HG02623 (cell line): Measurements from ENCODE around the gene ZNF516.
A peak's percentile ranks its signal among the peaks of the same experiment; 100 is the strongest.

Source experiments
- ATAC-seq: cut with Tn5 transposase; IDR thresholded peaks from one replicate; pipeline ENCODE4 v1.9.1; 2021; ENCODE audit warnings: moderate library complexity; ENCODE audit not compliant: unreplicated experiment

ZNF516 gene

DNA sequence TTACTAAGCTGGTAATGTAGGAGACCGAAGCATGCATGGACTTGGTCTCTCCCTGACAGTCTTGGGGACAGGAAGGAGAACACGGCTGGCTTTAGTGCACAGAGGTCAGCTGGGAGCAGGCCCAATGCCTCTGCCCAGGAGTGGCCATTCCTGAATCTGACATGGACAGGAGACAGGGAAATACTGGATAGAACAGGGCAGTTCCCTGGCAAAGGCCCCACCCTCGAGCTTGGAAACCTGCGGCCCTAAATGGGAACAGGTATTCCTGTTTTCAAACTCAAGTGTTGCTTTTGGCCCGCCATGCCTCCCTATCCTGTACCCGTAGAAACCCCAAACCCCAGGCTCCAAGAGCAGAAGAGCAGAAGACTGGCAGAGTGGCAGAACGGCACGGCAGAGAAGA is 107.4 kb downstream of the ZNF516 start:
- ATAC-seq = no peak

DNA sequence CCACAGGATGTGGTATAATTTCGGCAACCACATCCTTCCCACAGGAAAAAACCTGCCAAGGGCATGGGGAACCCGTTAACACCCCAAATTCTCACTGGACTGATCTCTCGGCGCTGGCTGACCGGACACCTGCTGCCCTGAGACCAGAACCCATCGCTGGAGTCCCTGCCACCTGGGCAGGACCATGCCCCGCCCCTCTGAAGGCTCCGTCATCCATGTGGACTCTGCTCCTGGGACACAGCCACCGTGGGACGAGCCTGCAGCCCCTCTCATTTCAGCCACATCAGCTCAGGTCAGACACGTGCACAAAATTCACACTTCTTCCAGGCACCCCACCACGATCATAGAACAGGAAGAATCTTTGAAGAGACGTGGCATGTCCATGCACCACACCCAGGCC is 108.2 kb downstream of the ZNF516 start:
- ATAC-seq = no peak

DNA sequence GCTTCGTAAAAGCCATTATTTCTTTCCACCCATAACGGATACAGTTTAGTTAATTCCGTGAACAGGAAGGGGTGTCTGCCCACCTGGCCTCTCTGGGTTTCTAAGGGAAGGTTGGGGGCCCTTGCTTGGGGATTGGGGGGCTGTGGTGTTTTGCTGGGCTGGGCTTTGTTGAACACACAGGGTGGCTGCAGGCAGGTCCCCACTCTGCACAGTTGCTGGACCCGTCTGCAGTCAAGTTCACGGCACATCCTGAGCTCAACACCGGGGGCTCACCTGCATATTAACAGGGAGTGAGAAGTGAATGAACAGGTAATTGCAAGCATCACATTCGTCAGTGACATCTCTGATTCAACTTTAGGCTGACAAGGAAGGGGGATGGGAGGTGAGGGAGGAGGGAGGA is 109.0 kb downstream of the ZNF516 start:
- ATAC-seq = no peak

DNA sequence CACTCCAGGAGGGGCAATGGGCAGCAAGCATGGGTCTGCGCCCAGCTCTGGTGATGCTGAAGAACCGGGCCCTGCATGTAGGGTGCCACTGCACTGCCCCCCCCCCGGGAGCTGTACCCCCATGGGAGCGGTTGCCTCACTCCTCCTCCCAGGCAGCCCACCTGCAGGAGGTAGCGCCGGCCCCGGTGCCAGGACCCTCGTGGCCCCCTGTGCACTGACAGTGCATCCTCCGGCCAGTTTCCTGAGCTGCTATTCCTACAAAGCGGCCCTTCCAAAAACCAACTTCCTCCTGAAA is 109.4 kb downstream of the ZNF516 start:
- no peak for ATAC-seq

DNA sequence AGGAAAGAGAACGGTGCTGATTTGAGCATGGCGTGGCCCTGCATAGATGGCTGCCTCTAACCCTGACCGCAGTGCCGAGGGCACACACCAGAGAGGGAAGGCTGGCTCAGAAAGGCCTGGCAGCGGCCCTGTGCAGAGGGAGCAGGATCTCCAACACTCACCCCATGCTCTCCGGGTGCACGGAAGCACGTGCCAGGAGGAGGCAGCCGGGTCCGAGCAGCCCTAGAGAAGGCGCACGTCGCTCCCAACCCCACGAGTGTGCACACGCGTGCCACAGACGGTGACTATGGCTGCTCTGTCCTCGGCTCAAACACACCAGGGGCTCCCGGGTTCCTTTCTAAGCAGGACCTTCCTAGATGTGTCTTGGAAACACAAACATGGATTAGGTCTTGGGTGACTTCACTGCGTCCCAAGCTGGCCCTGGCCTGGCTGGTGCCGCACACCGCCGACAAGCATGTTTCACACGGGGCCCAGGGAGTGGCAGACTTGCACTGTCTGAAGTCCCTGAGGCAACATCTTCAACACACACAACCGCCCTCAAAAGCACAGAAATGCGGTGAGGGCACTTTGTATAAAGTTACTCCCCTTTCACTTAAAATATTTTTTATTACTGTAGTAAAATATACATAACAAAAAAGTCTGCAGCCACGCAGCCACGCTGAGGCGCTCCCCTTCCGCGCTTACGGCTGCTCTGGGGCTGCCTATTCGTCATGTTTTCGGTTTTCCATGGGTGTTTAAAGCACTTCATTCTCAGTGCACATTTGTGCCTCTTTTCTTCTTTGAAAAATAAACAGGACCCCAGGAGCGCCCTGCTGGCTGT is 110.0 kb downstream of the ZNF516 start:
- ATAC-seq = no peak

DNA sequence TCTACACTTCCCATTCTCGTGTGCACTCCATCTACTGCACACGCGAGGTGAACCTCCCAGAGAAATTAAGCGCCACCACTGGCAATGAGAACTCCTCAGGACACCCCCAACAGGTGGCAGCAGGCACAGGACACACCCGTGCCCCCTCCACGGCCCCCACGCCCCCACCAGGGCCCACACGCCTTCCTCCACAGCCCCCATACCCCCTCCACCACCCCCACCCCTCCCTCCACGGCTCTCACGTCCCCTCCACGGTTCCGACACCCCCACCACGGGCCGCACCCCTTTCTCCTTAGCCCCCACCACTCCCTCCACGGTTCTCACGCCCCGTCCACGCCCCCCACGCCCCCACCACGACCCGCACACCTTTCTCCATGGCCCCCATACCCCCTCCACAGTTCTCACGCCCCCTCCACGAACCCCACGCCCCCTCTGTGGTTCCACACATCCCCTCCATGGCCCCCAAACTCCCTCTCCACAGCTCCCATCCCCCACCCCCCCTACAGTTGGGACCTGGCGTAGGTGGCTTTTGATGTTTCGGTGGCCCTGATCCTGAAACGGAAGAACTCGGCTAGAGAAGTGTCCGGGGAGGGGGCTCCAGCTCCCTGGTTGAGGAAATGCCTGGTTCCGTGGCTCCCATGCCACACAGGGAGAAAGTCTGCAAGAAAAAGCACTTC is 110.8 kb downstream of the ZNF516 start:
- no peak for ATAC-seq

DNA sequence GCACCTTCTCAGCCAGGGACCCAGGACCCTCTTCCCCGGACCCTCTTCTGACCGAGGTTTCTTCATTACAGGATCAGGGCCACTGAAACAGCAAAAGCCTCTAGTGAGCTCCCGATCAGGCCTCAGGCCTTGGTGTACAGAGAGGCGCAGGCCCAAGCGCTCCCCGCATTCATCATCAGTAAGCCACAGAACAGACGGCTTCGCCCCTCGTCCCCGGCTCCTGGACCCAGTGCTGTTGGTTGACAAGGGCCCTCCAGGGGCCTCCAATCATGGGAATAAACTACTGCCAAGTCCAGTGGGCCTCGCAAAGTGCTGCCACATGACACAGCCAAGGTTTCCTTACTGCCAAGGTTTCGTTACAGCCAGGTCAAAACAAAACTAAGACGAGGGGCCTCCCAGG is 111.4 kb downstream of the ZNF516 start:
- no peak for ATAC-seq

DNA sequence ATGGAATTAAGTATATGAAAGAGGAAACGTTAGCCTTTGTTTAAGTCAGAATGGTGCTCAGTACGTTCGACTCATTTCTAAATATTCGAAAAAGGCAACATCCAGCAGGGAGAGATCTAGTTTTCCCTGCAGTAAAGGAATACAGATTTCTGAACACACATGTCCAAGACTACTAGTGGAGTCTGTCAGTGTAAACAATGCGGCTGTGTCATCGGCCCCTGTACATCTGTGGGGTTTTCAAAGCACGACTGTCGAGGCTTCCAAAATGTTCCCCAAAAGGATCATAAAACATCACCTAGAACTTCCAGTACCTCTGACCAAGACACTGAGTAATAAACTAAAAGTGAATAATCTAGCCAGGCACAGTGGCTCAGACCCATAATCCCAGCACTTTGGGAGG is 112.8 kb downstream of the ZNF516 start:
- no peak for ATAC-seq

DNA sequence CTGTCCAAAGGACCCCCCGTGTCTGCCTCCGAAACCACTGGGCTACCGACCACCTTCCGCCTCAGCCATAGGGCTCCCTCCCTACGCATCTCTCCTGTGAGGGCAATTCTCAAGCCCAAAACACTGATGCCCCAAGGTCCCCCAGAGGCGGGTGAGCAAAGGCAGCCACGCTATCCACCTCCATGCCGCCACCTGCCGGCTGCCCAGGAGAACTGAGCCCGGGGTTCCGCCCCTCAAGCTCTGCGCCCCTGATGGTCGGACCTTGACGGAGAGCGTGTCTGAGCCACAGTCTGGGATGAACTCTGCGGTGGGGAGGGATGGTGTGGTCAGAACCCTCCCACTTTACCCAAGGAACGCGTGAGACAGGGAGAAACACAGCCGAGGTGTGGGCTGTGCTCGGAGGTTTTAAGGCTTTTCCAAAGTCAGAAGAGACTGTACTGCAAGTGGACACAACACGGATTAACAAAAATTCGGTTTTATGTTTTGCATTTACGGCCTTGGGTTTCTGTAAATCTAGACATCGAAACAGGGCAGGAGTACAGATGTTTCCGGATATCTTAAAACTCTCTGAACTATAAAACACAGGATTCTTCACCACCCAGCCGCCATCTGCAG is 114.1 kb downstream of the ZNF516 start:
- no peak for ATAC-seq

DNA sequence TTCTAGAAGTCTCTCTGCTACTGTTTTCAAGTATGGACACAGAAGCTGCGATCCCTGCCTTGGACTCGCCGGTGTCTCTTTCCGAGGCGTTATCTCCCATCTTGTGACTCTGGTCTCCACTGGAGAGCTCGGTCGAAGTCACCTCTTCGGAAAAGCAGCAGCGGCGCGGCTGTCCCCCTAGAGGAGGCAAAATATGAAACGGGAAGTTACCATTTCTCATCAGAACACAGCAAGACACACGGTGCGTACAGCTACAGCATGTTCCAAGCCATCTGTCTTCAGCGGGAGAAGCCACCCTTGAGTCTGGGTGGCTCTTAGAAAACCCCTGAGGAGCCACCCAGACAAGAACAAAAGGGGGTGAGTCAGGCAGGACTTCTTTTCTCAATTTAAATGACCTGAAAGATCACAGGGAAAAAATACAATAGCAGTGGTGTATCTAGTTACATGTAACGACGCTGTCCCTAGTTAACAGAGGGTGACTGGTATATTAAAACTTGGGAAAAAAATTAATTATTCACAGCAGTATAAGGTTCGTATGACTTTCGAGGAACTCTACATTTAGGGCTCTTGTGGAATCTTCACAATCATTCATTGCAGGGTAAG is 114.8 kb downstream of the ZNF516 start:
- ATAC-seq = no peak

DNA sequence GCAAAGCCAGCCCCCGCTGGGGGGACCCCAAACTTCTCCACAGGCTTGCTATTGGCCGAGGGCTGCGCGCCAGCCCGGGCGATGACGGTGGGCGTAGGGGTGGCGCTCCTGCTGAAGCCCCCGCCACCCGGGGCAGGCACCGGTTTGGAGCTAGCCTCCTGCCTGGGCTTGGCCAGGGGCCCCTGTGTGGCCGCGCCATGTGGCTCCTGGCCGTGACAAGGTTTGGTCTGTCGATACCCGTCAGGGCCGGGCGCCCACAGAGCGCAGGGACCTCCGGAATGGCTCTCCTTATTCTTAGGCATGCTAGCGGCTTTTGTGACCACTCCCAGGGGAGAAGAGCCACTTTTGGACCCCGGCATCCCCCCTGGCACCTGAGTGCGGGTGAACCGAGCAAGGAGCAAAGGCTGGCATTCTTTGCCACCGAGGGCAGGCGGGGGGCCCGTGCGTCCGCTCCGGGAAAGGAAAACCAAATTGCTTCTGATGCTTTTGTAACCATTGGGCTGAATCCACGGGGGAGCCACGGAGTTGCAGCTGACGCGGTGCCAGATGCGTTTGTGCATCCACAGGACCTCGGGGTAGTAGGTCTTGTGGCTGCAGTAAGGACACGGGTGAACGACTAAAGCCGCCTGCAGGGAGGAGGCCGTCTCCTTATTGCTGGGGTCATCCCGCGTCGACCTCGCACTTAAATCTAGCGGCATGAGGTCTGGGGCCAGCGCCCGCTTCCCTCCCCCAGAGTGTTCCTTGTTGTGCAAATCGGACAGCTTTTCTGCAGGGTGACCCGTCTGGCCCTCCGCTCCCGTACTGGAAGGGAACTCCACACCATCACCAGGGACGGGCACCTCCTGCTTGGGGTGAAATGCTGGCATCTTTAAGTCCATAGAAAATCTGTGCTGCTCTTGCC is 115.6 kb downstream of the ZNF516 start:
- ATAC-seq = no peak

DNA sequence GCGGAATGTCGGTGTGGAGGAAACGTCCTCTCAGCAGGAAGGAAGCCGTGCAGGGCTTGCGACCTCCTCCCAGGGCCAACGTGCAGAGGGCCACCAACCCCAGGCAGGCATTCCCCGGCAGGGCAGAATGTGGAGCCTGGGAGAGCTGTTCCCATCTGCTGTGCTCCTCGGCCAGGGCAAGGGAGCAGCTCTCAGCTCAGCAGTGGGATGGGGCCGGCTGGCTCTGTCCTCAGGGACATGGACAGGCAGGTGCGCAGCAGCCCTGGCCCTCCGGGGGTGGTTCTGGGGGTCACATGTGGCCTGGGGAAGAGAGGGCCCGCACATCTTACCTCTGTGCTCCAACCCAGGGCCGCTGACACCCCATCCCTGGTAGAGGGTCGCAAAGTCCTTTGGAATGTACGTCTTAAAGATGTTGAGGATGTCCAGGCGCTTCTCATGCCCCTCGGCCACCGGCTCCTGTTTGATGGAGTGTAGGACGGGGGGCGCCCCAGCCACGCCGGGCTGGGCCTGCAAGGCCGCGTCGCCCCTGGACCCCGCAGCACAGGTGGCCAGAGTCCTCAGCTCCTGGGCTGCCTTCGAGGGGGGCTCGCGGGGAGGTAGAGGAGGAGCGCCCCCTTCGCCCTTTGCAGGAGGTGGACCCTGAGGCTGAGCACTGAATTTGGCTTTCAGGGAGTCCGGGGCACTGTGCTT is 116.4 kb downstream of the ZNF516 start:
- no peak for ATAC-seq

DNA sequence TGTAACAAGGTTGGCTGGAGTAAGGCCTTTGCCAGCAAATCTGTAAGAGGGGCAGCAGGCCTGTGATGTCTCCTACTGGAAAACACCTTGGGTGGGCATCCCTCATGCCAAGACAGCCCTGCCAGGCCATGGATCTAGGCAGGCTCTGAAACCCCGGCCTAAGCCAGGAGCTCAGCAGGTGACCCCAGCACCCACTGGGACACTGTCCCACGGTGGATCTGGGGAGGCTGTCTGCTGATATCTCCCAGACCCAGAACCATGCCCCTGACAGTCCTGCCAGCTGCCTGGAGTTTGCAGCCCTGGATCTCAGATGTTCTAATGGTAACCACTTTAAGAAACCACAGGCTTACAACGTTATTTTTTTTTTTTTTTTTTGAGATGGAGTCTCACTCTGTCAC is 117.7 kb downstream of the ZNF516 start:
- no peak for ATAC-seq

DNA sequence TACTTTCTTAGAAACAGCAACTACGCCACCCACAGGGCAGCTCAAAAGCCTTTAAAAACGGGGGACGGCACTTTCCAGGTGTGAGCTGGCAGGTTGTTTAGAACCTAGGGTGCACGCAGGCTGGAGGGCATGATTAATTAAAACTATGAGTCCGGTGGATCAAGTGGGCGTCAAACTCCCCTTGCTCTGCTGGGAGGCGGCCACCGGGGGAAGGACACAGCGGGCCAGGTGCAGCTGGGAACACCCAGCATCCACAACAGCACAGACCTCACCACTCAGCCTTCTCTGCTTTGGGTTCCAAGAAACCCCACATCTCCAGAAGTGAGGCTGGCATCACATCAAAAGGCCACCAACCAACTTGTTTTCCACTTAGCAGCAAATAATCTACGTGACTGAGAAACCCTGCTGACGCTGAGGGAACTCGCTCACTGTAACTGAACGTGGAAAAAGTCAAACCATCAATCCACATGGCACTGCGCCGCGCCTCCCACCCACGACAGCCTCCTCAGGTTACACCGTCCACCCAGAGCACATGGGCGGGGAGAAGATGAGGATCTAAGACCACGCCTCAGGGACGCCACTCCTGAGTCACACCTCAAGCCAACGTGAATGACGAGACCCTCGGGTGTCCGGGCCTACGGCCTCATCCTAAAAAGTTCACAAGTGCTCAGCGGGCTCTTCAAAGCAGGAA is 118.2 kb downstream of the ZNF516 start:
- no peak for ATAC-seq

DNA sequence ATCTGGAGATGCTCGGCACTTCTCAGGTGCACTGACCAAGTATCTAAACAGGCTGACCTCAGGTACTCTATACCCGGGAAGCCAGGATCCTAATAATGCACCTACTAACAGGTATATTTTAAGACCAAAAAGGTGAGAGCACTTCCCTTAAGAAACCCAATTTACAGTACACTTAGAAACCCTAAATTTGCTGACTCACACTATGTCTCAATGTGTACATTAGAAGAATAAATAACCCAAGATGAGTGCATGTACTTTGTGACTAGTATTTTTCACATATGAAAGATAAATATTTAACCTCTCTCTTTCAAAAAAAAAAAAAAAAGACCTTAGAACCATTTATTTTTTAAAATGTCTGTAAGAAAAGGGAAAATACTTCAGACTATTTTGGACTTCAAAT is 118.8 kb downstream of the ZNF516 start:
- no peak for ATAC-seq

DNA sequence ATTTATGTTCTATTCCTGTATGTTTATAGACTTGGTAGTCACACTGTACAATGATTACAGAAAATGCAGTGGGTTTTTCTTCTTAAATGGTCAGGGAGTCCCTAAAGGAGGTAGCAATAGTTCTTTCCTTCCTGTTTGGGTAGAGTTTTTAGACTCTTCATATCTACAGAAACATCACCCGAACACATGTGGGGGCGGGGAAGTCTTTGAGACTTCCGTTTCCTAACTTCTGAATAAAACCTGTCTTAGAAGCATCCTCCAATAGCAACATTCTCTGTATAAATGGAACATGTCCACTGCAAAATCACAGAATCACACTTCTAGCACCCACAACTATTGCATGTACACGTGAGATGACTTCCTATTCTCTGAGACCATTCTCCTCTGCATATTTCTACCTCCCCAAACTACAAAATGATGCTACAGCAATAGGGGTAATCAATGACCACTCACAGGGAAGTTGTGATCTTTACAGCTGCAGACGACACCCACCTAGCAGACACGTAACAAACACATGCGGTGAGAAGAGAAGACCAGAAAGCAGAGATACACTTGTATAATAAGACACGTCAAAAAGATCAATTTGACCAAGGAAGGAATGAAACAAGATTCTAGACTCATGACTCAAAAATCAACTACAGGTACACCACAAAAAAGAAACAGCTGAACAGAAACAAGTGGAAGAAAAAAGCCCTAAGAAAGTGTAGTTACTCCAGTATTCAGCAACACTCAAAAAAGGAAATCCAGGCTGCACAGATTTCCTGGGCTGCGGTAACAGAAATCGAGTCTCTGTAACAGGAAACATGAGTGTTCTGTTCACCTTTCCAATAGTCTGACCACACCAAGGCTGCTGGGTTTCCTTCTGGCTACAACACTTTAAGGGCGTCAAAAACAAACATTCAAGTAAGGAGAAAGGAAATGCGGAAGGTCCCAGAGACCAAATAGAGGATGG is 120.4 kb downstream of the ZNF516 start:
- peak; percentile 80 for ATAC-seq

DNA sequence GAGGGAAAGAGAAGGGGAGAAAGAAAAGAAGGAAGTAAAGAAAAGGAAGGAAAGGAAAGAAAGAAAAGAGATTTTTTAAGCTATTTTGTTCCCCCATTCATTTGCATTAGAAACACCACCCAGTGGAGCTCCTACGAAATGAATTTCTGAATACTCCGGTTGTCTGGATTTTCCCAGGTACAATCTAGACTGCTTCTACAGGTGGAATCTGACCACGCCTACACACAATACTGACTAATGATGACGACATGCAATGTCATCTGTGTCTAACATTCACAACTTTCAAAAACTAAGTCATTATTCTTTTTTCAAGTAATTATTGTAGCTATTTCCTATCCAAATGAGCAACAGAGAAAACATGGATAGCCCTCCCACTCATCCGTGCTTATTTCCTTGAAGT is 121.7 kb downstream of the ZNF516 start:
- no peak for ATAC-seq

DNA sequence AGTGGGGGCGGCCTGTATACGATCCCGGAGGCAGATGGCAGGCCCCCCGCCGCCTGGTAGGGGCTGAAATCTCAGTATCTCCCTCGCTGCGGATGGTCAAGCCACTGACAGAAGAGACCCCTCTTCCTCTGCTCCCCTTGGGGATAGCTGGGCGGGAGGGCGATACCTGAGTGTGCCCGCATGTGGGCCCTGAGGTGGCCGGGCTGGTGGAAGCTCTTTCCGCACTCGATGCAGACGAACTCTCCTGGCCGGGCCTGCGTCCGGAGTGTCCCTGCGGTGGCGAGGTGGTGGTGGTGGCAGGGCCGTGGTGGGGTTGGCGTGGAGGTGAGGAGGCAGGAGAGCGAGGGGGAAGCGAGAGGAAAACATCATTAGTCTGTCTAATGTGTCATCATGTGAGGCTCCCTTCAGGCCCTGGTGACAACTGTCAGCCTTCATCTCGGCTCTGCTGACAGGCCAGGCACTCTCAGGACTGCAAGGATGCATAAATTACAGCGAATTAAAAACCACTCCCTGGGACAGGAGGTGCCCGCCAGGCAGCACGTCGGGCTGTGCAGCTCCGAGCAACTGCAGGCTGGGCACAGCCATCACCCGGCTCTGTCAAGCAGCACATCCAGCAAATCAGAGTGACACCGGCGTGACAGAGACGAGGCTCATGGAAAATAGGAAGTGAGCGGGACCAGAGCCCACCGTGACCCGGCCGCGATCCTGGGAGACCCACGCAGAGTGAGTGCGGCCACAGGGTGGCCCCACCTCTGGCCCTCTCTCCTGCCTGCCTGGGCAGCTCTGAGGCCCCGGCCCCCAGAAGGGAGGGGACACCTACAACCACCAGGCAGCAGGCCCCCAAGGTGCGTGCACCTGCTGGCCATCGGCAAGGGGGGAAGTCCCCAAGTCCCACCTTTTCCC is 123.5 kb downstream of the ZNF516 start:
- ATAC-seq = no peak
